HG02943 (cell line): ENCODE results near the gene KIF20A.
"Not testable (repeated sequence)": the region's sequence is repeated elsewhere in the genome, so short reads cannot be mapped to it uniquely, and the experiment has no call there.

Experiments used
- ATAC-seq: cut with Tn5 transposase; IDR thresholded peaks from one replicate; pipeline ENCODE4 v1.9.1; 2021; ENCODE audit warnings: mild to moderate bottlenecking, low read depth, moderate library complexity; ENCODE audit not compliant: unreplicated experiment

The KIF20A gene

DNA sequence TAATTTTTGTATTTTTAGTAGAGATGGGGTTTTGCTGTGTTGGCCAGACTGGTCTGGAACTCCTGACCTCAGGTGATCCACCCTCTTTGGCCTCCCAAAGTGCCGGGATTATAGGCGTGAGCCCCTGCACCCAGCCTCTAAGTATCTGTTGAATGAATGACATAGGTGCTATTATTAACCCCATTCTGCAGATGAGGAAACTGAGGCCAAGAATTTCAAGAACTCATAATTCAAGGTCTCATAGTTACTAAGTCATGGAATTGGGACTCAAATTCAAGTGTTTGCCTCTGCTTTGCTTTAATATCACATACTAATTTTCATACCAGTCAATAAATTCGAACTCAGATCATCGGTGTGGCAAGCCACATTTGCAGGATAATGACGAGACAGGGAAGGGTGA lies 1.9 kb downstream of the KIF20A start:
- no peak for ATAC-seq

DNA sequence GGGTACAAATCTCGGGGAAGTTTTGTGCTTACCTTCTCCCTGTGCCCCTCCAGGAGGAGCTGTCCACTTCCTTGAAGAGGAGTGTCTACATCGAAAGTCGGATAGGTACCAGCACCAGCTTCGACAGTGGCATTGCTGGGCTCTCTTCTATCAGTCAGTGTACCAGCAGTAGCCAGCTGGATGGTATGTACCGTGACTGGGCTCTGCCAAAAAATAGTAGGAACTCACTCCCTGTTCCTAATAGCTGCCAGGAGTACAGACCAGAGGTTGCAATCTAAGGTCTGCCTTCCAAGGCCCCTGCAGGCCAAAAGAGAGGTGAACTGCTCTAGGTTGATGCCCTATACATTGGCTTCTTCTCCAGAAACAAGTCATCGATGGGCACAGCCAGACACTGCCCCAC lies 3.9 kb downstream of the KIF20A start:
- ATAC-seq = no peak

- ATAC-seq = no peak
These were observed 7.1 kb downstream of the KIF20A start for GRCh38 chr5:138186002-138186447.

- no peak for ATAC-seq
These were observed 9.7 kb downstream of the KIF20A start for GRCh38 chr5:138188626-138189025.

- no peak for ATAC-seq
These were observed 13.9 kb downstream of the KIF20A start for GRCh38 chr5:138192826-138193225.

DNA sequence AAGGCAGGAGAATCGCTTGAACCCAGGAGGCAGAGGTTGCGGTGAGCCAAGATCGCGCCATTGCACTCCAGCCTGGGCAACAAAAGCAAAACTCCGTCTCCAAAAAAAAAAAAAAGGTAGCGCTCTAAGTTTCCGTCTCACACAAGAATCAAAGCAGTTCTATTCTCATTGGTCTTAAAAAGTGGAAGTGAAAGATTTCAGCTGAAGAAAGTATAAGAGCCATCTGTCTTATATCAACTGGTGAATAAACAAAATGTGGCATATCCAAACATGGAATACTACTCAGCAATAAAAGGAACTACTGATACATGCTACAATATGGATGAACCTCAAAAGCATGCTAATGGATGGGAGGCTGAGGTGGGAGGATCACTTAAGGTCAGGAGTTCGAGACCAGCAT lies 14.9 kb downstream of the KIF20A start:
- not testable (repeated sequence) for ATAC-seq

- no peak for ATAC-seq
These were observed 32.1 kb downstream of the KIF20A start for GRCh38 chr5:138210985-138211384.

DNA sequence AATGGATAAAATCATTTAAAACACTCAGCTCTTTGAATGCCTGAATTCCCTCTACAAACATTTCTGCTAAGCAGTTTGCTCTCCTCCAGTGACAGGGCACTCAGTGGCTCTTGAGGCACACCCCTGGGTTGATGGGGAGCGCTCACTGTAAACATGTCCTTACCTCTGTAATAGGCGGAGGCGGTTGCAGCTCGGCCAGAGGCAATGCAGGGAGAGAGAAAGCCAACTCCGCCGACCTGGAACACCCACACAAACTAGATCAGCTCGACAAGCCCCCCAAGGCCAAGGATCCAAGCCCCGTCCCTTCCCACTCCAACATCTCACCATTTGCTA lies 33.9 kb downstream of the KIF20A start:
- ATAC-seq = no peak

DNA sequence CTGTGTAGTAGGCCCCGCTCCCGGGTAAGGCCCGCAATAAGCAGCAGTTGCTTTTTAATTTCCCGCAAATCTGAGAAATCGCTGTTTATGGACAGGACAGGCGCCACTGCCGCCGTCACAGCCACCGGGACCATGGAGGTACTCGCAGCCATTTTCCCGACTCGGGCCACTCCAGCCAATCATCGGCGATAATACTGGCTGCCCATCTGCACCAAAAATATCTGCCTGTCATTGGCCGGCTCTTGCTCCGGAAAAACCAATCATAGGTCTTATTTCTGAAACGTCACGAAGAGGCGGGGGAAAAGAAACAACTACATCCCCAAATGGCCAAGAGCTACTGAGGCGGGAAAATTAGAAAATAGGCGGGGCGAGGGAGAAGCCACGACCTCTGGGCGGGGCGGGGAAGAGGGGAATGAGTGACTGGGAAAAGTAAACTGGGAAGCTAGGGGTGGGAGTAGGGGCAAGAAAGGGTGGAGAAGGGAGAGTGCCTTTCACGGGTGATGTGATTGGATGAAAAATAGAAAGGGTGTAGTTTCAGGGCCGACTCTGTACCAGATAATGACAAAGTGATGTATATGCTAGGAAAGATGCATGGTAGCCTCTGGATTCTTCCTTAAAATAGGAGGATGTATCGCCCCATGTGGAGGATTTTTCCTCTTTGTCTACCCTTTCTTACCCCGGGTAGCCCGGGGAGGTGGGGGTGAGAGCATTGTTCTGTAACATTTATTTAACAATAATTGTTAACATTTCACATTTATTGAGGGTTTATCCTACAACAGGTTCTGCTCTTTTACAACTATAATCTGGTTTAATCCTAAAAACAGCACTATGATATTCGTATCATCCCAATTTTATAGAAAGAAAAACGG lies 34.5 kb downstream of the KIF20A start, which contains the start of gene CDC23:
Gene CDC23, minus strand, starts transcription at position 163 of the 869 bp plus-strand sequence. Its CDS starts 11 bp downstream, at position 152.
- peak; percentile 97 for ATAC-seq

DNA sequence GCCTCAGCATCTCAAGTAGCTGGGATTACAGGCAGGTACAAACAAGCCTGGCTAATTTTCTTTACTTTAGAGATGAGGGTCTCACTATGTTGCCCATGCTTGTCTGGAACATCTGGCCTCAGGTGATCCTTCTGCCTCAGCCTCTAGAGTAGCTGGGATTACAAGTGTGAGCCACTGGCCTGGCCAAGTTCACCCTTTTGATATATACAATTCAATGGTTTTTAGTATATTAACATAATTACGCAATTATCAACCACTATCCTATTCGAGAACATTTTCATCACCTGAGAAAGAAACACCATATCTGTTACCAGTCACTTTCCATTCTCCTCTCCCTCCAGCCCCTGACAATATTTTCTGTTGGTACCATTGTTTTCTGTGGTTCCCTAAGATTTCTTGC lies 37.9 kb downstream of the KIF20A start:
- no peak for ATAC-seq

DNA sequence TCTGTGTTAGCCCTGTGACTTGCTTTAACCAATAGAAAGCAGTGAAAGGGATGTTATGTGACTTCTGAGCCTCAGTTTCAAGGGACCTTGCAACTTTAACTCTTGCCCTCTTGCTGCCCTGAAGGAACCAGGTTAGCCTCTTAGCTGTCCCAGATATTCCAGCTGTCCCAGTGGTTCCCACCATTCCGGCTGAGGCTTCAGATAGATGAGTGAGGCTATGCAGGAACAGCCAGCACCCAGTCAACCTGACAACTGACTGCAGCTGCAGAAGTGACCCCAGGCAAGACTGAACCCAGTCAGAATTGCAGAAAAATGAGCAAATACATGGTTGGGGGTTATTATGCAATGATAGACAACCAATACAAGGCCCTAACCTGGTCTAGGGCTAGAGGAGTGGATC lies 44.6 kb downstream of the KIF20A start:
- ATAC-seq = no peak

- ATAC-seq = no peak
These were observed 45.8 kb downstream of the KIF20A start for GRCh38 chr5:138224712-138225111.

GRCh38 chr5:138226910-138227309 lies 48.0 kb downstream of the KIF20A start:
- ATAC-seq = no peak

DNA sequence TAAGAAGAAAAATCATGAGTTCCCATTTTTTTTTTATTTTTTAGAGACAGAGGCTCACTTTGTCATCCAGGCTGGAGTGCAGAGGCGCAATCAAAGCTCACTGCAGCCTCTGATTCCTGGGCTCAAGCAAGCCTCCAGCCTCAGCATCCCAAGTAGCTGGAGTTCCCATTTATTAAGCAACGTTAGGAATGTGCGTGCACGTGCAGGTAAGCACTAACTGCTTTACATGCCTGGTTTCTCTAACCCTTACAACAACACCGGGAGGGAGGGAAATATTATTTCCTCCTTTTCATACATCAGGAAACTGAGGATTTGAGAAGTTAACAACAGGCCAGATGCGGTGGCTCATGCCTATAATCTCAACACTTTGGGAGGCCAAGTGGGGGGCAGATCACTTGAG lies 50.5 kb downstream of the KIF20A start:
- ATAC-seq = no peak

GRCh38 chr5:138230261-138230660 lies 51.3 kb downstream of the KIF20A start:
- no peak for ATAC-seq

- ATAC-seq = no peak
These were observed 52.2 kb downstream of the KIF20A start for GRCh38 chr5:138230981-138231589.

DNA sequence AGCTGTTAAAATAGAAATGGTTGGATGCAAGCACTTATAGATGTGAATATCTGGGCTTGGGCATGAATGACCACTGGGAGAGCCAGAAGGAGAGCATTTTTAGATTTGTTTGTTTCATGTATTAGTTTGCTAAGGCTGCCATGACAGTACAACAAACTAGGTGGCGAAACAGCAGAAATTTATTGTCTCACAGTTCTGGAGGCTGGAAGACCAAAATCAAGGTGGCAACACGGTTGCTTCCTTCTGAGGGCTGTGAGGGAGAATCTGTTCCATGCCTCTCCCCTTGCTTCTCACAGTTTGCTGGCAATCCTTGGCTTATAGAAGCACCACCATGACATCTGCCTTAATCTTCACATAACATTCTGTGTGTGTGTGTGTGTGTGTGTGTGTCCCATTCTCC lies 54.4 kb downstream of the KIF20A start:
- ATAC-seq = no peak

DNA sequence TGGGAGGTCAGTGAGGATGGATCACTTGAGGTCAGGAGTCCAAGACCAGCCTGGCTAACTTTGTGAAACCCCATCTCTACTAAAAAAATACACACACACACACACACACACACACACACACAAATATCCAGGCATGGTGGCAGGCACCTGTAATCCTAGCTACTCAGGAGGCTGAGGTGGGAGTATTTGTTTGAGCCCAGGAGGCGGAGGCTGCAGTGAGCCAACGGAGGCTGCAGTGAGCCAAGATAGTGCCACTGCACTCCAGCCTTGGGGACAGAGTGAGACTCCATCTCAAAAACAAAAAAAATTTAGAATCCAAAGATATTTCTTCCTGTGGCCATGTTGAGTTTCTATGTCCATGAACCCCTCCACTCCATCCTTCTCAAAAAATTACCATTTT lies 55.7 kb downstream of the KIF20A start:
- no peak for ATAC-seq
